ENCODE measurements around the gene TRAK1.

Gene TRAK1

GRCh38 chr3:42182555-42182954 lies 91.4 kb downstream of the TRAK1 start:
- DNase-seq = no peak

GRCh38 chr3:42183991-42184632 lies 93.0 kb downstream of the TRAK1 start:
- no peak for DNase-seq

GRCh38 chr3:42184651-42185443 lies 93.7 kb downstream of the TRAK1 start:
- DNase-seq = no peak

- DNase-seq = no peak
Observed at GRCh38 chr3:42187936-42188335, 96.8 kb downstream of the TRAK1 start.

GRCh38 chr3:42188376-42188775 lies 97.2 kb downstream of the TRAK1 start:
- DNase-seq = no peak

GRCh38 chr3:42189001-42189460 lies 97.9 kb downstream of the TRAK1 start:
- no peak for DNase-seq

GRCh38 chr3:42189736-42190135 lies 98.6 kb downstream of the TRAK1 start:
- DNase-seq = no peak

- peak in 4 of 5 donors; percentile 41 to 65 (median 55) for DNase-seq
Observed at GRCh38 chr3:42190701-42191442, 99.7 kb downstream of the TRAK1 start.

GRCh38 chr3:42191443-42191747 lies 100.2 kb downstream of the TRAK1 start:
- no peak for DNase-seq

- DNase-seq = no peak
Observed at GRCh38 chr3:42192334-42193200, 101.4 kb downstream of the TRAK1 start.

GRCh38 chr3:42194943-42195510 lies 103.9 kb downstream of the TRAK1 start:
- DNase-seq = no peak

GRCh38 chr3:42195879-42196330 lies 104.7 kb downstream of the TRAK1 start:
- no peak for DNase-seq

GRCh38 chr3:42198709-42199108 lies 107.6 kb downstream of the TRAK1 start:
- DNase-seq = no peak

GRCh38 chr3:42202217-42202865 lies 111.2 kb downstream of the TRAK1 start:
- no peak for DNase-seq

- DNase-seq = no peak
Observed at GRCh38 chr3:42204867-42205599, 113.9 kb downstream of the TRAK1 start.

- DNase-seq = no peak
Observed at GRCh38 chr3:42205800-42206514, 114.8 kb downstream of the TRAK1 start.

GRCh38 chr3:42209917-42210316 lies 118.8 kb downstream of the TRAK1 start:
- DNase-seq = no peak

- no peak for DNase-seq
Observed at GRCh38 chr3:42210726-42211125, 119.6 kb downstream of the TRAK1 start.

GRCh38 chr3:42213417-42213816 lies 122.3 kb downstream of the TRAK1 start:
- no peak for DNase-seq

GRCh38 chr3:42214064-42214463 lies 122.9 kb downstream of the TRAK1 start:
- no peak for DNase-seq
